AG20443 (cell line): Measurements from ENCODE around the gene DOCK4.
A peak's percentile ranks its signal among the peaks of the same experiment; 100 is the strongest.

Experiments used
- DNase-seq: peaks from one replicate; pipeline ENCODE4 v3.0.0; 2012; ENCODE audit warnings: low spot score, mixed read lengths

DOCK4 gene

DNA sequence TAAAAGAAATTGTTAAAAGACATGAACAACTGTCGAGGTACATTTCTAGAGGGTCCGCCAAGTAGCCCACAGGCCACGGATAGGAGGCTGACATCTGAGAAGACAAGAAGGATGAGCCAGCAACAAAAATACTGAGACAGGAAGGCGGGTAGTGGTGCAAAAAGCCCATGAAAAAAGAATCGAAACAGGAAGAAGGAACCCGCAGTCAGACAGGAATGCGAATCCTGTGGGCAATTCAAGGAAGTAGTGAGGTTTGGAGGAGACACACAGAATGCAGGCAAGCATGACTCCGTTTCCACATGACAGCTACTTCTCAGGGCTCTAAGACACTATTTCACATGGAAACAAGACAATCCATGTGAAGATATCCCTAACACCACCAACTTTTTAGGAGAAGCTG is 125.2 kb downstream of the DOCK4 start:
- no peak for DNase-seq

GRCh38 chr7:112080441-112080840 is 125.8 kb downstream of the DOCK4 start:
- peak; percentile 47 for DNase-seq

- DNase-seq = no peak
These were observed 126.5 kb downstream of the DOCK4 start for GRCh38 chr7:112079673-112080072.

DNA sequence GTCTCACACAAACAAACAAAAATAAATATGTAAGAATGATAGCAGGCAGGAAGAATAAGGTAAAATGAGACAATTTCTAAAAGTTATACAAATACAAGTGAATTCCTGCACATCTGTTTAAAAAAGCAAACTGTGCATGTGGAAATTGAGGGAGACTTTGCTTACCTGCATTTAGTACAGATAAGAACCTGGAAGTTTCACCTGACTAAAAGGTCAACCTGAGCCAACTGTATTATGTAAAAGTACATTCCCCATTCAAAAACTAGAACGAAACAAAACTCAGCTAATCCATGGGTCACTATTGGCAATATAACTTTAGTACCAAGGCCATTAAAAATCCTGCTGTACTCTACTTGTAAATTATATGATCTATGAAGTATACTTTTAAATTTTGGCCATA is 127.1 kb downstream of the DOCK4 start:
- DNase-seq = no peak

DNA sequence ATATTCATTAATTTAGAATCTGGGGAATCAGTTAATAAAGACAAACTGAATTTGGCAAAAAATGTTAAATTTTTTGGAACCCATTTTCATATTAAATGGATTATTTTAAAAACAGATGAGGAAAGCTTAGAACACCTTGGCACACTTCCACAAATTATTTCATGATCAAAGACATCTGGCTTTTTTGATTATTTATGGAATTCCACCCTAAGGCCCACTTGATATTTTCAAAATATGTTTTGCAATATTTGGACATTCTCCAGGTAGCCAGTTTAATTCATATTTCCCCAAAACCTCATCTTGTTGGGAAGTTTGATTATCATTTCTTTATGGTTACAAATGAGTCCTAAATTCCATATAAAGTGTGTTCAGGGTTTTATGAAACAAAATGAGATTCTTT is 129.9 kb downstream of the DOCK4 start:
- no peak for DNase-seq

DNA sequence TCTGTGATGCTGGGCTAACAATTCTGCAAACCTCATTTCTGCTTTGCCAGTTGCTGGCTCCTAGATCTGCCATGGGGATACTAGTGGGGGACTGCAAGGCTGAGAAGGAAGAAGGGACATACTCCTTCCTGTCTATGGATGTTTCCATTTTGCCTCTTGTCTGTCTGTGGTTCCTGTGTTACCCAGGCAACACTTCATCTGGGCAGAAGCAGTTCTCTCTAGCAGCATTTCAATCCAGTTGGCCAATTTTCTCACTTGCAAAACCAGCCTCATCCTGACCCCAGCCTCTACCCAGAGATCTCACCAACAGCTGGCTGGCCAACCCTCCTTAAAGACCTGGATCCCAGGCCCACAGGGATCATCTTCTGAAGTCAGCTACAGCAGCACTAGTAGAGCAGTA is 131.7 kb downstream of the DOCK4 start:
- no peak for DNase-seq

- no peak for DNase-seq
These were observed 132.7 kb downstream of the DOCK4 start for GRCh38 chr7:112073530-112073929.

DNA sequence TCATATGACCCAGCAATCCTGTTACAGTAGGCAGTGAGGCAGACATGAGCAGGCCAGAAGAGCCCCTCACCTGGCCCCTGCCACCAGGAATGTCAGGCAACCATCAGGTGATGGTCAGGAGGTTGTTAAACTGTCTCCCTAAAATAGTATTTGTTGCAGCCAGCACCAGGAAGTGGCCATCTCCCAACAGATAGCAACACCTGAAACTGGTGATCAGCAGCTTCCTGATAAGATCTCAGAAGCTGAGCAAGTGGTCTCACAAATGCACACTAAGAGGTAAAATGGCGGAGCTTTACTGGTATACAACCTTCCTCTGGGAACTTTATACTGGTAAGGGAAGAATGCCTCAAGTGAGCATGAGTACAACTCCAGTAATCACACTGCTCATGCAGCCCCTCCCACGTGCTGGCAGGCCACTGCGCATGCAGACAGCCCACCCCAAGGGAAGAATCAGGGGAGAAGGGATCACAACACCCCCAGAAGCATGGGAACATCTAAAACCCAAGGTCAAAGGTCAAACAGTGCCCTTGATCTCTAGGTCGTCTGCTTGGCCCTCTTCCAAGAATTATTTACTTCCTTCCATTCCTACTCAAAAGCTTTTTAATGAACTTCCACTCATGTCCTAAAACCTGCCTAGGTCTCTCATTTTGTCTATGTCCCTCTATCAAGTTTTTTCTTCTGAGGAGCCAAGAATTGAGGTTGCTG is 133.5 kb downstream of the DOCK4 start:
- no peak for DNase-seq

DNA sequence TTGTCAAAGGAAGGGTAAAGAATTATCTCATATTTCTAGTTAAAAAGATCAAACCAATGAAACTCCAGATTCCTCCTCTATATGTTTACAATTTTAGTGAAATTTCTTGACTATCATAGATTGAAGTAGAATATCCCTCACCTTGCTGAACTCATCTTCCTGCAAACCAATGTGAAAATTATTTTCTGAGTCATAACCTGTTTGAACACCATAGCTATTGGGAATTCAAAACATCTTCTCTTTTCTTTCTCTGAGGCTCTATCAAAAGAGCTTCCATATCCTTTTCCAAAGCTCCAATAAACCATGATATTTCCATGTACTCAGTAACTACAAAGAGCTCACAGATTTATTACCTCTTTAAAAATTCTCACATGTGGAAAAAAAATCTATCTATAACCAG is 134.3 kb downstream of the DOCK4 start:
- no peak for DNase-seq

DNA sequence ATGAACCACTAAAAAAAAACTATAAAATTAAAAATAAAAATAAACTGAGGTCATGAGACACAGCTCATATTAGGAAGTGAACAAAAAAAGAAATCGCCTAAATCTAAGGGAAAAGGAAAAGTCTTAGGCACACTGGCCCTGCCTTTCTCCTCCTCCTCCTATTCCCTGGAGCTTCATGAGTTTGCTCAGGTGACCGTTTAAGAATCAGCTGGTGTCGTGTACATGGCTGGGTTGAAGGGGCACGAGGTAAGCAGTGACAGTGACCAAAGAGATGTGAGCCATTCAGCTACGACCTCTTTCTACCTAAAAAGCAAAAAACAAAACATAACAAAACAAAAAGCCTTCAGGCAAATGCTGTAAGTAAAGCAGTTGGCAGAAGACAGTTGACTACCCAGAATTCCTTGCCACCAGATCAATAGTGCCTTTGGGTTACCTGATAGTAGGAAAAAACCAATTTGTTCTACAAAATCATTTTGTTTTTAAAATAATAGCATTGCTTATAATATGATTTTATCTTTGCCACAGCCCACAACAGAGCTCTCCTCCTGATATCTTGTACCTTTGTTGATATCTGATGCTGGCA is 135.4 kb downstream of the DOCK4 start:
- no peak for DNase-seq

DNA sequence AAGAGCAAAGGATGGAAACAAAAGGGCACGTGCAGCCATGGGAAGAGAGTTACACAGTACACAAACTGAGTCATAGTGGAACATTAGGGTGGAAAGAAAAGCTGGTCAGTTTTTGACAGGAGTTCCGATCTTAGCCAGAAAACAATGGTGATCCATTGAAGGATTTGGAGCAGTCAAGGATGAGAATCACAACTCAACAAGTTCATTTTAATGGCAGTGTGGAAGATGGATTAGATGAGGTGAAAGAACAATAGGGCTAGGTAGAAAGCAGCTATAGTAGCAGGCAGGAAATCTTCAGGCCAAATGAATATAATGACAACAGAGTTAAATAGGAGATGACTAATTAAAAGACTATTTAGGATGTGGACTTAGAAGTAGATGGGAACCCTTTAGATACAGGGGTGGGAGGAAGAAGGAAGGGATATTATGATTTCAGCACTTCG is 136.3 kb downstream of the DOCK4 start:
- DNase-seq = no peak

DNA sequence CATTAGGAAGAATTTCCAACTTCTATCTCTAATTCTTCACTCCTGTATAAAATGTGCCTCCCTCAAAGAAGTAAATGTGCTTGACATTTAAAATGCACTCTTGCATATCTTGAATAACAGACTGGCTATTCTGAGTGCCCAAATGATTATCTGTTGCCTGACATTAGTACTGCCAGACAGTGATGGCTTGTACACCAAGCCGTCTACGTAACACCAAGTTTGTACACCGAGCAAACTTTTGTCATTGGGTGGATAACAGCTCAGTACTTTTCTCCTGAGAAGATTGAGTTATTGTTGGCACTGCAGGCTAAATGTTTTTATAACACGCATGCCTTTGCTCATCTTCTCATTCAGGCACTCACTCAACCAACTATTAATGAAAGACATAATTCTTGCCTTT is 137.2 kb downstream of the DOCK4 start:
- DNase-seq = no peak

DNA sequence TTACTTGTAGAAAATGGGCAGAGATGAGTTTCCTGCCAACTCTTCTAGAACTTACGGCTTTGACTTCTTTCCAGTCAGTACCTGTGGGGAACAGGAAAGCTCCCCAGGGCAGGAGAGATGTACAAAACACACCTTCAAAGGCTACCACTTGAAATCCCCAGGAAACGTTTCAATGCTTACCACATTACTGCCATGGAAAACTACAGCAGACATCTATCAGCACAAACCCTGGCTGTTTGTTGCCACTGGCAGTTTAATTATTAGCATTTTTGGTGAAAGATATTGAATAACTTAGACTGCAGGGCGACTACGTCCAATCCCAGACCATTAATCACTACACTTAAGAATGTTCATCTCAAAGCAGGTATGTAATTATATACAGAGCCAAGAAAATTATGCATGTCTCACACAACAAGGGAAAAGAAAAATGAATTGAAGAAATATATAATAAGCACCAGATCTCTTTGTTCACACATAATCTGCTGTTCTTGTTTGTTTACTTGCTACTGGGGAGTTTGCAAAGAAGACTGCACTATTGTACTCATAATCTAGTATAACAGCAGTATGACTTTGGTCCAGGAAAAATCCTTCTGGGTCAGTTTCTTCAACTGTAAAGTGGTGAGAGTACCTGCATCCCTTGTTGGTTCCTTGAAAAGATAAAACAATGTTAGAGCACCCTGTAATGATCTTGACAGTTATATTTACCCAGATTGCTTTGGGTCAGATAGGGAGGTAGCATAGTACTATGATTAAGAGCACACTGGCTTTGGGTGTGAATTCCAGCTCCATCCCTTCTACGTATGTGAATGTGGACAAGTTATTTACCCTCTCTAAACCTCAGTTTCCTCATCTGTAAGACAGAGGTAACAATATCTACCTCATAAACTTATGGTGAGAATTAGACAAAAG is 138.3 kb downstream of the DOCK4 start:
- DNase-seq = no peak

- DNase-seq = no peak
These were observed 139.0 kb downstream of the DOCK4 start for GRCh38 chr7:112067200-112067599.

DNA sequence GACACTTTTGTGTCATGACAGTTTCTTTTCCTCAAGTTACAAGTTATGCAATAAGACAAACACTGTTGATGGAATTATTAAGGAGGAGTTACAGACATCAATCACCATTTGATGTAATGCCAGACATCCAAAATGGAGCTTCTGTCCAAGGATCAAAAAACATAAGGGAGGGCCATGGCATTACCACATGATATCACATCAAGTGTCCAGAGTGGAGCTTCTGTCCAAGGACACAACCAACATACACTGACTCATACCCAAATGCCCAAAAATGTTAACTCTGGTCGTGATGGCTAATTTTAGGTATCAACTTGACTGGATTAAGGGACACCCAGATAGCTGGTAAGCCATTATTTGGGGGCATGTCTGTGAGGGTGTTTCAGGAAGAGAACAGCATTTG is 140.4 kb downstream of the DOCK4 start:
- DNase-seq = no peak

- no peak for DNase-seq
These were observed 141.4 kb downstream of the DOCK4 start for GRCh38 chr7:112064627-112065385.

DNA sequence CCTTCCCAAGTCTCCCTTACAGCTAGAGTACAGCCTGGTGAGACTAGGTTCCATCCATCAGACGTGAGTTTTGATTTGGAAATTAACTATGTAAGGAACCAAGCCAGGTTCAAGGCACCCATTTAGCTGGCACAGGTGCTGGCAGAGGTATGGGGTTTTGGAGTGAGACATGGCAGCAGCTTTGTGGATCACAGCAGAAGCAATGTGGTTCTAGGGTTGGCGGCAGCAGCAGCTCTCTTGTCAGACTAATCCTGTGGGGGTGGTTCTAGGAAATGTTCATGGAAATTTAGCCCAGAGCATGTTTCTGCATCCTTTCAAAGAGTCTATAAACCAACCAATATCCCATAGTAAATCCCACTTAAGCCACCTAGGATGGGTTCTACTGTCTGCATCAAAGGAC is 142.2 kb downstream of the DOCK4 start:
- no peak for DNase-seq

GRCh38 chr7:112061051-112061450 is 145.1 kb downstream of the DOCK4 start:
- DNase-seq = no peak

GRCh38 chr7:112060625-112061024 is 145.6 kb downstream of the DOCK4 start:
- DNase-seq = no peak

- DNase-seq = no peak
These were observed 146.5 kb downstream of the DOCK4 start for GRCh38 chr7:112059675-112060074.

DNA sequence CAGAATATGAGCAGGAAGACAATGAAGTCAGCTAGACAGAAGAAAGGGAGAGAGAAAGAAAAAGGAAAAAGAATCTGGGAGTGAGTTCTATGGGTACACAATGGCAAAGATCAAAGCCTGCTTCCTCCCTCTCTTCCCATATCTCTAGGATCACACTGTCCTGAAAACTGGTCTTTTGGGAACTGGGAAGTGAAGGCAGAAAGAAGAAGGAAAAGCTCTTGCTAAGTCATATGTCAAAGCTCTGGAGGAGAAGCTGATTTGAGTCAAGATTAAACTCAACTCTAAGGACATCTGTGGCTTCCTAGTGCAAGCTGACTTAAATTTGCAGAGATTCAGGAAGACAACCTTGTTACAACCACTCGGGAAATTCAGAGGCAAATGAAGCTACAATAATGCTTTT is 147.5 kb downstream of the DOCK4 start:
- no peak for DNase-seq

DNA sequence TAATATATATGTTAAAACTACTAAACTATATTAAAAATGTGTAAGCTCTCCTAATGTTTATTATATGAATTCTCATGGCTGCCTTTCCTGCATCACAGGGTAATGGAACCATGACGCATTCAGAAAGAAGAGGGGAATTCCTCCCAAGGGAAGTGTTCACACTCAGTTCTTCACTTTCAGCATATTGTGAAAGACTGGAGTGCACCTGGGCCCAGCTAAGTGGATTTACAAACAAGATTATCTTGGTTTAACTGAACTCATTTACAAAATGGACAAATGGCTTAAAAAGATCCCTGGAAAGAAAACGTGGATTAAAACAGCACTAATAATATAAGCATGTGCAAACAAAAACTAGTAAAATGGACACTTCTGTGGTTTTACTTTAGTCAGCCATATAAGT is 149.8 kb downstream of the DOCK4 start:
- no peak for DNase-seq
